ENCODE measurements around the gene SLC9A8.

SLC9A8 gene

GRCh38 chr20:49874696-49875095, 62.1 kb downstream of the SLC9A8 start:
- DNase-seq (ENCODE audit: low read depth, low spot score): no peak

DNA sequence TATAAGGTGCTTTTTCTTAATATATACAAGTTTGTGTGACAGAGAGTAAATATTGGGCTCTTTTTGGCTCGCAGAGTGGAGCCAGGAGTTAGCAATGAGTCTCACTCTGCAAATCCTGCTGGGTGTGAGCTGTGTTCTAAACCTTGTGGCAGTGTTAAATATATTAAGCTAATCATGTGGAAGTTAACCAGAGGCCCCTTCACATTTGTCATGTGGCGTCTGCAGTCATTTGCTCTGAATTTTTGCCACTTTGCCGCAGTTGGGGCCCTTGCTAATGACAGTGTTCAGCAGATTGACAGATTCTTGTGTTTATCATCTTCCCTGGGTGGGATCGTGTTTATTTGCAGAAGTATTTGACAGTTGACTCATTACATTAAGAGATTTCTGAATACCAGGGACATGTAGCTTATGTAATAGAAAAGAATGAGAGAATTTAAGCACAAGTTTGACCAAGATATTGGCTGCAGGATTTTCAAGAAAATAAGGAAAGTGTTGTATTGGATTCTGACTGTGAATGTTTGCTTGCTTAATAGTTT, 64.8 kb downstream of the SLC9A8 start:
- DNase-seq (ENCODE audit: low read depth, low spot score): no peak

- no peak for DNase-seq (ENCODE audit: low read depth, low spot score)
These were observed 66.3 kb downstream of the SLC9A8 start for GRCh38 chr20:49878977-49879376.

DNA sequence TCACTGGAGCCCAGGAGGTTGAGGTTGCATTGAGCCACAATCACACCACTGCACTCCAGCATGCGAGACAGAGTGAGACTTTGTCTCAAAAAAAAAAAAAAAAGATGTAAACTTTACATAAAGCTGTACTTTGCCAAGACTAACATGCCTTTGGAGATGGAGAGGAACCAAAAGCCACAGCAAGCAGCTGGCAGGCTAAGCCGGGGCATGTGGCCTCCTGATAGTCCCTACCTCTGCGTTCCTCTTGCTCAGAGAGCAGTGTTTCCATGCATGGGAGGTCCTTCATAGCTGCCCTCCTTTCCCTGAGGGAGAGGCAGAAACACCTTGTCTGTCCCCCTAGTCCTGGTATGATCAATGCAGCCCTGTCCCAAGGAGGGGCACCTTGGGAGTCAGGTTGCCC, 67.5 kb downstream of the SLC9A8 start:
- no peak for DNase-seq (ENCODE audit: low read depth, low spot score)

DNA sequence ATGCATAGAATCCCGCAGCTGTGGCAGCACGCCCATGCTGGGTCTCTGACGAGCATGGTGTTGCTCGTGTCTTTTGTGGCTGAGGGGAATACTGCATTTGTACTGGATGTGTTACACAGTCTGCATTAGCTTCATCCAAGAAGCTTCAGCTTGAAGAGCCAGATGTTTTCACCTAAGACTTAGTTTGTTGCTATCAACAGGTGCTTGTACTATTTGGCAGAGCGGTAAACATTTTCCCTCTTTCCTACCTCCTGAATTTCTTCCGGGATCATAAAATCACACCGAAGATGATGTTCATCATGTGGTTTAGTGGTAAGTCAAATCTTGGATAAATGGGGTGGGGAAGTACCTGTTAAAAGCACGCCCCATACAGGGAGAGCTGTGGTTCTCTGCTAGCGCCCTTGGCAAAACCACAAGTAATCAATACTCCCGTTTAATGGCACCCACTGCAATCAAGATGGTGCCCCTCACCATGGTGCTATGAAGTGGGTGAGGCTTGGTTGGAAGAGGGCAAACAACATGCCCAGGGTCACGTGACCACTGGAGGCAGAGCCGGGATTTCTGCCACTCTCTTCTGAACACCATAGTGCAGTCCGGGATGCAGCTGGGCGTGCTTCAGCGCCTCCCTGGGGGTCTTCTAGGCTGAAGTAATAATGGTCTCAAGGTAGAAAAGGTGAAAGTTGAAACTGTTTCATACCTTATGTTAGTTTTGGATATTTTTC, 68.3 kb downstream of the SLC9A8 start:
- no peak for DNase-seq (ENCODE audit: low read depth, low spot score)

- no peak for DNase-seq (ENCODE audit: low read depth, low spot score)
These were observed 69.7 kb downstream of the SLC9A8 start for GRCh38 chr20:49882171-49882970.

- no peak for DNase-seq (ENCODE audit: low read depth, low spot score)
These were observed 70.7 kb downstream of the SLC9A8 start for GRCh38 chr20:49883246-49883802.

DNA sequence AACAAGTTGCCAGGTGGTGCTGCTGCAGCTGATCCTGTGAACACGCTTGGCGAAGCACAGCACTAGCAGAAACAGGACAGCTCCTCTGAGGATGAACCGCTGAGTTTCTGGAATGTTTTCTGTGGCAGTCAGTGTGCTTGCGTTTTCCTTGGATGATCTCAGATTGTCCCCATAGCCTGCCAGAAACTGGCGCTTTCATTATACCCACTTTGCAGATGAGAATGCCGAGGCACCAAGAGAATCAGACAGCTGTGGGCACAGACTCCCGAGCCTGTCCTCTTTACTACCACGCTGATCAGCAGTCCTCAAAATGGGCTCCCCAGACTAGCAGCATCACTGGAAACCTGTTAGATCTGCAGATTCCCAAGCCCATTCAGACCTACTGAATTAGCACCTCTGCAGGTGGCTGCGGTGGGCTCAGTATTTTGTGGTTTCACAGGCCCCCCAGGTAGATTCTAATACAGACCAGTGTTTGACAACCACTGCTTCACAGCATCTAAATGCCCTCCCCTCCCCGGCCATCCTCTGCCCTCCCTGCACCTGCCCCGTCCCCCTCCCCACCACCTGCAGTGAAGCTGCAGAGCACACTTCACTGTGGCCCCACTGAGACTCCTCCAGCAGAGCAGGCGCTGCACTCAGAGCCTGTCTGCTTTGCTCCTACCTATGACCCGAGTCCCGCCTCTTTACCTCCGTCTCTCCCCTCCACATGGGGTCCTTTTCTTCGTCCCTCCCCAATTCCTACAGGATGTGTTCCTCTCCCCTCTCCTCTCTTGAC, 73.1 kb downstream of the SLC9A8 start:
- peak; percentile 14 for DNase-seq (ENCODE audit: low read depth, low spot score)

DNA sequence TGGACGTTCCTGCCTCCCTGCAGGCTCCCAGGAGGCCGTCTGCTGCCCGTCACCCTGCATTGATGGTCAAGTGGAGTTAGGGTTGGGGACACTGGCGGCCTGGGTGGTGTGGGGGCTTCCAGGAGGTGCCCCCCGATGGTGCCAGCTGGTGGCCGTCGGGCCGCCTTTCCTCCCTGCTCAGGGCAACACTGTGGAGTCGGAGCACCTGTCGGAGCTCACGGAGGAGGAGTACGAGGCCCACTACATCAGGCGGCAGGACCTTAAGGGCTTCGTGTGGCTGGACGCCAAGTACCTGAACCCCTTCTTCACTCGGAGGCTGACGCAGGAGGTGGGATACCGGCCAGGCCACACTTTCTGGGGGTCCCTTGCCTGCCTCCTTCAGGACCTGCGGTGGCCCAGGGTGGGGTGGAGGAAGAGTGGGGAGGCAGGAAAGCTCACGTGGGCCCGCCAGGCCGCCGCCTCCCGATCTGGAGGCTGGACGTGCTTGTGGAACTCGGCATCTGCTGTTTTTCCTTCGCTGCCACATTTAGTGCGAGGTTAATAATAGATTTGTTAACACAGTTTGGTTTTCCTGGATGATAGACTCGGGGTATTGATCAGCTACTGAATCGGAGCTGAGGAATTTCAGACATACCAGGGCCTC, 74.1 kb downstream of the SLC9A8 start:
- DNase-seq (ENCODE audit: low read depth, low spot score): no peak

- DNase-seq (ENCODE audit: low read depth, low spot score): peak; percentile 65
These were observed 74.9 kb downstream of the SLC9A8 start for GRCh38 chr20:49887251-49888211.

DNA sequence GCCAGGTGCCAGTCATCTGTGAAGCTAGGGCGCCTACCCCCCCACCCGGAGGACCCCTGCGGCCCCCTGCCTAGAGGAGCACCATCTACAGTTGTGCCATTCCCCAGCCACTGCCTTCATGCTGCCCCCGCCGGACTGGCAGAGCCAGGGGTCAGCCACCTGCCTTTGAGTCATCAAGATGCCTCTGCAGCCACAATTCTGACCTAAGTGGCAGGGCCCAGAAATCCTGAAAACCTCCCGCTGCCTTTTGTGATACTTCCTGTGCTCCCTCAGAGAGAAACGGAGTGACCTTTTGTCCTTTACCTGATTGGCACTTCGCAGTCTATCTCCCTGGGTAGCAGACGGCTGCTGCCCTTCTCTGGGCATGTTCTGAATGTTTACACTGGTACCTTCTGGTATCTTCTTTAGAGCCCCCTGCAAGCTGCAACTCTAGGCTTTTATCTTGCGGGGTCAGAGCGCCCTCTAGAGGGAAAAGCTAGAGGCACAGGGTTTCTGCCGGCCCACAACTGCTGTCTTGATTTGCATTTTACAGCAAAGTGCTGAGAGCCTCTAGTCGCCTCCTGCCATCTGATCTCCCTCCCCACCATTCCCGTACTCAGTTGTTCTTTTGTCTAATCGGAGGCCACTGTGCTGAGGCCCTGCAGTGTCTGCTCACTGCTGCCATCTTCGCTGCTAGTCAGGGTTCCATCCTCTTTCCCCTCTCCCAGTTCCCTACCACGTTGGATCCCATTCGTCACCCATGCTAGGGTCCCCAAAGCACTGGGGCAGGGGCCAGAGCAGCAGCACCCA, 75.8 kb downstream of the SLC9A8 start:
- peak; percentile 96 for DNase-seq (ENCODE audit: low read depth, low spot score)

DNA sequence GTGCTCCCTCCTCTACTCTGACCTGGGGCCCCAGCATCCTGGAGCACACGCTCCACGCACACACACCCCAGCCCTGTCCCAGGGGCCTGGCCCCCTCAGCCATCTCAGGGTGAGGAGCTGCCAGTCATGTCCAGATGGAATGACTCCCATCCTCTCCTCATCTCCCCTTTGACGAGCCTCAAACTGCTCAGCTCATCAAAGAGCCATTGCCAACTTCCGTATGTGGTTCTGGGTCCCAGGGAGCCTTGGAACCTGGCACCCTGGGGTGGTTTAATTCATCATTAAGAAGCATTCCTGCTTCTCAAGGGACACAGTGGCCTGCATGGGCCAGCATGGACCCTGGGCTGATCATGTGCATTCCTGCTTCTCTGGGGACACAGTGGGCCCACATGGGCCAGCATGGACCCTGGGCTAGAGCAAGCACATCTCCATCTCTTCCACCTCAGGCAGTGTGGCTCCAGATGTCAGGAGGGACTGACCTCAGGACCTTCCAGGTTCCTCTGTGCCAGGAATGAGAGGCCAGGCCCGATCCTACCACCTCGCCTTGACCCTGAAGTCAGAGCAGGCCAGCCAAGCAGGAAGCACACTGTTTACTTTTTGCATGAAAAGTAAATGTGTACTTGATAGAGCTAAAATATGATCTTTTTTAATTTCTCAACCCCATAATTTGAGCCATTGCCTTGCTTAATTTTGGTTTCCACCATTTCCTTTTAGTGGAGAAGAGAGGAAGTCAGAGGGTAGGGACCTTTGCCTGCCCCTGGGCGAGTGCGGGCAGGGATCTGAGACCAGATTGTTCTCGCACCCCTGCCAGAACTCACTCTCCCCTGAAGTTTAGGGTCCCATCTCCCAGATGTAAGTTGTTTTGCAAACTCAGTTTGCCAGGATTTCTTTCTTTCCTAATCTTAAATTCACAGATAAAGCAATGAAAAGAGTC, 76.6 kb downstream of the SLC9A8 start:
- no peak for DNase-seq (ENCODE audit: low read depth, low spot score)

DNA sequence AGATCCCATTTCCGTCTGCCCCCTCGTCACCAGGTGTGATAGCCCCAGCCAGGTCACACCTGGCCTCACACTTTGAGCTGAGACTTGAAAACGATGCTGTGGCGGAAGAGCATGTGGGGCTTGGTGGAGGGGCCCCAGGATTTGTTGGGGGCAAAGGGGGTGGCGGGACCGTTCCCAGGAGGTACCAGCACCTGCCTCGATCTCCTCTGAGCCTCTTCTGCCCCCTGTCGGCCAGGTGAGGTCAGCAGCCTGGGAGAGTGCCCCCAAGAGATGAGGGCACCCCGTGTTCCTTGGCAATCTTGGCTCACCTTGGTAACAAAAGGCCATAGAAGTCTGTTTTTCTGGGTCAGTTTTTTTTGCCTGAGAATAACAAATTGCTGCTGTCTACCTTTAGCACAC, 77.3 kb downstream of the SLC9A8 start:
- DNase-seq (ENCODE audit: low read depth, low spot score): no peak

- peak; percentile 47 for DNase-seq (ENCODE audit: low read depth, low spot score)
These were observed 78.1 kb downstream of the SLC9A8 start for GRCh38 chr20:49890471-49891361.

- no peak for DNase-seq (ENCODE audit: low read depth, low spot score)
These were observed 79.0 kb downstream of the SLC9A8 start for GRCh38 chr20:49891476-49892110.

- DNase-seq (ENCODE audit: low read depth, low spot score): no peak
These were observed 79.6 kb downstream of the SLC9A8 start for GRCh38 chr20:49892260-49892659.

- no peak for DNase-seq (ENCODE audit: low read depth, low spot score)
These were observed 80.2 kb downstream of the SLC9A8 start for GRCh38 chr20:49892817-49893216.
